Measurements from ENCODE around the gene ERMN.

- TF ChIP-seq CTCF (conservative IDR thresholded peaks at IDR 0.05 in 1 of 2, IDR thresholded peaks at IDR 0.05 in 1 of 2; ENCODE audit: low read depth in 1 of 2, low read length in 2 of 2) (no peak), EZH2 (IDR thresholded peaks at IDR 0.05; ENCODE audit: low read length, missing control alignments) (no peak)
These were observed 13.9 kb downstream of the ERMN start for GRCh38 chr2:157311706-157312105.

Data from fibroblast of lung (primary cell).